Gastrocnemius medialis (tissue), 4 donors: Measurements from ENCODE around the gene OPCML.

Experiments used
- CTCF ChIP-seq, 5 experiments: fragments of 450-650 bp in 3 of 5; fragments of 200-600 bp in 2 of 5; sonication (generic) in 2 of 5; IDR thresholded peaks in 4 of 5; conservative IDR thresholded peaks in 1 of 5; 1 replicate in 4 of 5; 2 replicates in 1 of 5; pipeline ENCODE4 v1.5.1; 2016 to 2019; ENCODE audit warnings: antibody characterized with exemption in 5 of 5, mild to moderate bottlenecking in 3 of 5, moderate library complexity in 3 of 5
- POLR2A ChIP-seq, 2 donors: fragments of 450-650 bp; IDR thresholded peaks; one replicate each; pipeline ENCODE4 v1.6.1; 2017; ENCODE audit warnings: antibody characterized with exemption in 2 of 2, mild to moderate bottlenecking in 2 of 2, moderate library complexity in 2 of 2

DNA sequence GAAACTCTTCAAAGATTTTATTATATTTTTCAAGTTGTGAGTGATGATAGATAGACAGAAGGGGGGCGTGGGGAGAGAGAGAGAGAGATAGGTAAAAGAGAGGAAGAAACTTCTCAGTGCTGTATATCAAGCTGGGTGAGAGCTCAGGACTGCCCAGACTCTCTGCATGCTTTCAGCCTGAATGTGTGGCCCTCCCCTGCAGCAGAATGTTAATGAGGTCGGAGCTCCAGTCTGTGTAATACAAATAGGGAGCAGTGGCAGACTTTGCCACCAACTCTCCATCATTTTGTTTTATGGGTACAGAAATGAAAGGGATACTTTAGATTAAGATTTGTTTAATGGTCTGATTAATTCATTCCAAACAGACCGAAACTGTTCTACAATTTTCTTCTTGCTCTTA lies 752.8 kb downstream of the OPCML start:
- TF ChIP-seq CTCF (IDR thresholded peaks at IDR 0.05 in 4 of 5, conservative IDR thresholded peaks at IDR 0.05 in 1 of 5) = no peak
- no peak for TF ChIP-seq POLR2A (IDR thresholded peaks at IDR 0.05)
